Activated CD4-positive, alpha-beta T cell treated with anti-CD3 and anti-CD28 coated beads for 4 hours (primary cell): ENCODE data around the gene SP4.

Source experiments
- DNase-seq, 2 donors: peaks; one replicate each; pipeline ENCODE4 v3.0.0-alpha.2; 2020

SP4 gene

GRCh38 chr7:21427871-21428658, at the start of gene SP4:
SP4 (plus strand) TSS chr7:21428083; CDS start chr7:21428252, 169 bp downstream.
- DNase-seq = peak; percentile 94 to 96

- DNase-seq = no peak
These were observed 44.4 kb upstream of the SP4 start for GRCh38 chr7:21383227-21384220.

- no peak for DNase-seq
These were observed 33.9 kb upstream of the SP4 start for GRCh38 chr7:21393937-21394336.

- DNase-seq = no peak
These were observed 25.9 kb upstream of the SP4 start for GRCh38 chr7:21401944-21402343.

GRCh38 chr7:21407796-21408480, 19.9 kb upstream of the SP4 start:
- DNase-seq = no peak

GRCh38 chr7:21408481-21408820, 19.4 kb upstream of the SP4 start:
- no peak for DNase-seq

- no peak for DNase-seq
These were observed 15.5 kb upstream of the SP4 start for GRCh38 chr7:21412410-21412851.

GRCh38 chr7:21412957-21413356, 14.9 kb upstream of the SP4 start:
- DNase-seq = no peak

- no peak for DNase-seq
These were observed 14.4 kb upstream of the SP4 start for GRCh38 chr7:21413502-21413901.

GRCh38 chr7:21414795-21415393, 13.0 kb upstream of the SP4 start:
- no peak for DNase-seq

- DNase-seq = no peak
These were observed 10.2 kb upstream of the SP4 start for GRCh38 chr7:21417647-21418046.

- no peak for DNase-seq
These were observed 5.1 kb upstream of the SP4 start for GRCh38 chr7:21422751-21423150.

- DNase-seq = no peak
These were observed 2.6 kb upstream of the SP4 start for GRCh38 chr7:21425290-21425689.

GRCh38 chr7:21426286-21427181, 1.3 kb upstream of the SP4 start:
- DNase-seq = peak in 1 of 2 donors; percentile 1

- peak; percentile 99 for DNase-seq
These were observed 557 bp upstream of the SP4 start for GRCh38 chr7:21427182-21427870.

- DNase-seq = no peak
These were observed 717 bp downstream of the SP4 start for GRCh38 chr7:21428659-21428941.

GRCh38 chr7:21429021-21429420, 1.1 kb downstream of the SP4 start:
- no peak for DNase-seq

GRCh38 chr7:21429786-21430574, 2.1 kb downstream of the SP4 start:
- no peak for DNase-seq

- peak in 1 of 2 donors; percentile 1 for DNase-seq
These were observed 2.7 kb downstream of the SP4 start for GRCh38 chr7:21430575-21430954.

GRCh38 chr7:21443149-21443841, 15.4 kb downstream of the SP4 start:
- DNase-seq = no peak
